Colonic mucosa (tissue), 4 donors: ENCODE measurements around the gene TAC4. TPM values are rescaled to one million over a fixed set of nuclear protein-coding genes. Genes with fewer than 3 reads are reported as not detected.

Source experiments
- DNase-seq: peaks from one replicate; pipeline ENCODE4 v3.0.0-alpha.2; 2020
- H3K27ac ChIP-seq: fragments of 200-600 bp; one replicate; pipeline ENCODE4 v1.8.0; 2021
- H3K27me3 ChIP-seq: fragments of 200-600 bp; one replicate; pipeline ENCODE4 v1.8.0; 2021
- H3K36me3 ChIP-seq: fragments of 200-600 bp; one replicate; pipeline ENCODE4 v1.8.0; 2021
- H3K4me1 ChIP-seq: fragments of 200-600 bp; one replicate; pipeline ENCODE4 v1.8.0; 2021; ENCODE audit warnings: mild to moderate bottlenecking
- H3K4me3 ChIP-seq: fragments of 200-600 bp; one replicate; pipeline ENCODE4 v1.8.0; 2021
- H3K9ac ChIP-seq, 2 donors: one replicate each; pipeline ENCODE4 v1.7.0; 2013; ENCODE audit warnings: control low read depth in 2 of 2, low read depth in 2 of 2, low read length in 2 of 2
- H3K9me3 ChIP-seq: fragments of 200-600 bp; one replicate; pipeline ENCODE4 v1.8.0; 2021
- intact Hi-C: fragments of 100-400 bp; cut with DNase I; formaldehyde crosslinking; loops from one replicate; pipeline ENCODE4 v1.14.1; 2022
- total RNA-seq, 2 donors: library from RNA; stranded (reverse); fragmentation: NEBNext Ultra II Directional in 1 of 2; extraction: Animal tissue kit (Norgen Biotek cat#: 25700) in 1 of 2; gene quantifications; one replicate each; pipeline ENCODE4 v1.2.1, GENCODE V29; 2021
- TF ChIP-seq, protein P1 (sequence below): fragments of 200-600 bp; IDR thresholded peaks from one replicate; pipeline ENCODE4 v1.8.0; 2022; ENCODE audit warnings: antibody characterized with exemption, mild to moderate bottlenecking
- donor health status: healthy.
- donor health status: DM: no; HTN: no; CAD: no.
- donor health status: DM: no; HTN: no; CAD: no.

Gene TAC4
- total RNA-seq, 2 donors from 2014 or later, result not detected

- no peak overlapping the region for H3K9ac ChIP-seq
- H3K9me3 ChIP-seq, result no peaks in the 10 kb centered on the region
- intact Hi-C loops, result no loop called here
- no peak for DNase-seq
- no peaks in the 10 kb centered on the region for H3K27me3 ChIP-seq
- no peaks in the 10 kb centered on the region for H3K36me3 ChIP-seq
- TF ChIP-seq, protein P1, sequence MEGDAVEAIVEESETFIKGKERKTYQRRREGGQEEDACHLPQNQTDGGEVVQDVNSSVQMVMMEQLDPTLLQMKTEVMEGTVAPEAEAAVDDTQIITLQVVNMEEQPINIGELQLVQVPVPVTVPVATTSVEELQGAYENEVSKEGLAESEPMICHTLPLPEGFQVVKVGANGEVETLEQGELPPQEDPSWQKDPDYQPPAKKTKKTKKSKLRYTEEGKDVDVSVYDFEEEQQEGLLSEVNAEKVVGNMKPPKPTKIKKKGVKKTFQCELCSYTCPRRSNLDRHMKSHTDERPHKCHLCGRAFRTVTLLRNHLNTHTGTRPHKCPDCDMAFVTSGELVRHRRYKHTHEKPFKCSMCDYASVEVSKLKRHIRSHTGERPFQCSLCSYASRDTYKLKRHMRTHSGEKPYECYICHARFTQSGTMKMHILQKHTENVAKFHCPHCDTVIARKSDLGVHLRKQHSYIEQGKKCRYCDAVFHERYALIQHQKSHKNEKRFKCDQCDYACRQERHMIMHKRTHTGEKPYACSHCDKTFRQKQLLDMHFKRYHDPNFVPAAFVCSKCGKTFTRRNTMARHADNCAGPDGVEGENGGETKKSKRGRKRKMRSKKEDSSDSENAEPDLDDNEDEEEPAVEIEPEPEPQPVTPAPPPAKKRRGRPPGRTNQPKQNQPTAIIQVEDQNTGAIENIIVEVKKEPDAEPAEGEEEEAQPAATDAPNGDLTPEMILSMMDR, result no peak
- H3K4me3 ChIP-seq, result no peak overlapping the region
- no peak overlapping the region for H3K27ac ChIP-seq
- no peaks in the 10 kb centered on the region for H3K4me1 ChIP-seq
Observed at GRCh38 chr17:49866882-49867413, 19.1 kb upstream of the TAC4 start.

GRCh38 chr17:49866019-49866380 is 18.1 kb upstream of the TAC4 start:
- H3K9me3 ChIP-seq, result no peaks in the 10 kb centered on the region
- intact Hi-C loops, result no loop called here
- TF ChIP-seq, protein P1, result no peak
- H3K4me1 ChIP-seq, result no peaks in the 10 kb centered on the region
- H3K27ac ChIP-seq, result no peak overlapping the region
- H3K4me3 ChIP-seq, result no peak overlapping the region
- no peaks in the 10 kb centered on the region for H3K36me3 ChIP-seq
- no peaks in the 10 kb centered on the region for H3K27me3 ChIP-seq
- H3K9ac ChIP-seq, result no peak overlapping the region
- no peak for DNase-seq

DNA sequence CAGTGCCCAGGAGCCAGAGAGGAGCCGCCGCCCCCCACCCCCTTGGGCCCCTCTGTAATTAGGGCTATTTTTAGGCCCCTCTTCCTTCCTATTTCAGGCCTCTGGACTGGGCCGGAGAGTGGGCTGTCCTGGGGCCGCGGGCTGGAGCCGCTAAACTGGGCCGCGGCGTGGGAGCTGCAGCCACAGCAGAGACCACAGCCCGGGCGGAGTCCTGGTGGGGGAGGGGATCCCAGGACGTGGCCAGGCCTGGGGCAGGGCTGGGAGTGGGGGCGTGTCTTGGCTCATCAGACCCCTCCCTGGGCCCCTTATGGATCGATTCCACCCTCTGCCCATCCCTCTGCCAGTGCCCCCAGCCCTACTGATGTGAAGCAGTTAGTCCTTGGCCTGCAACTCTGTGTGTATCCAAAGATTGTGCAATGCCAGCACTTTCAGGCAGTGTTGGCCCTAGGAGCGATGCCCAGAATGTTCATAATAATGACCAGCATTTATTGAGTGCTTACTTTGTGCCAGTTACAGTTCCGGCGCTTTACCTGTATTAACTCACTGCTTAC is 15.0 kb upstream of the TAC4 start:
- H3K4me1 ChIP-seq, result no peaks in the 10 kb centered on the region
- no peaks in the 10 kb centered on the region for H3K27me3 ChIP-seq
- no peaks in the 10 kb centered on the region for H3K9me3 ChIP-seq
- intact Hi-C loops, result no loop called here
- no peak overlapping the region for H3K4me3 ChIP-seq
- H3K36me3 ChIP-seq, result no peaks in the 10 kb centered on the region
- no peak overlapping the region for H3K9ac ChIP-seq
- H3K27ac ChIP-seq, result no peak overlapping the region
- no peak for DNase-seq
- TF ChIP-seq, protein P1, result no peak

DNA sequence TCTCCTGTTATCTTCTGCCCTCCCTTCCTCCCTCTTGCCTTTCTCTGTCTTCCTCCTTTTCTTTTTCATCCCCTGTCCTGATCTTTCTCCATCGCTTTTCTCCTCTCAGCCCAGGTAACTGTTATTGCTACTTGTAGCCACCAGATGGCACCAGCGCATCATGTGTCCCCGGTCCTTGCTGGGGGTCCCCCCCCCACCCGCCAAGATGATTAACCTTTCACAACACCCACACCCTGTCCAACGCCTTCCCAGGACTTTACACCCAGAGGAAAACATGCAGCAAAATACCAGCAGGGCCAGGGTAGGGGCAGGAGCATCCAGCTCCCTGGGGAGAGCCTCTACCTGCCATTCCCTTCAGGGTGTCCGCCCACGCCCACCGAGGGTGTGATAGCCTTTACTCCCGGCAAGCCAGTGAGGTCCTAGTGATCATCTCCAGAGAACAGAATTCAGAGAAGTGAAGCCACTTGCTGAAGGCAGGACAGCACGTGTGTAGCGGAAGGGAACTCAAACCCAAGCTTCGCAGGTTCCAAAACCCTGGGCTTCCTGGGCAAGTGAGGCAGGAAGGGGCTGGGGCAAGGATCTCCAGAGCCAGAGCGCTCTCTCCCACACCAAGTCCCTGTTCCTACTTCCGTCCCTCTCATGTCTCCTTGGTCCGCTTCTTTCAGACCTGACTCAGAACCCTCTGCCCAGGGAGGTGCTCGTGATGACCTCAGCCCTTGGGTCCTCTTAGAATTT is 13.4 kb upstream of the TAC4 start:
- intact Hi-C loops, result loop anchor here (2.0 kb wide), 1 partner anchor 137 kb away; no protein-coding TSS in a partner anchor
- no peaks in the 10 kb centered on the region for H3K27me3 ChIP-seq
- no peaks in the 10 kb centered on the region for H3K4me1 ChIP-seq
- TF ChIP-seq, protein P1, result peak; percentile 81
- no peak for DNase-seq
- no peak overlapping the region for H3K9ac ChIP-seq
- H3K27ac ChIP-seq, result no peak overlapping the region
- no peaks in the 10 kb centered on the region for H3K9me3 ChIP-seq
- no peak overlapping the region for H3K4me3 ChIP-seq
- no peaks in the 10 kb centered on the region for H3K36me3 ChIP-seq

GRCh38 chr17:49859991-49860953 is 12.4 kb upstream of the TAC4 start:
- Histone ChIP-seq H3K27me3 (no peaks in the 10 kb centered on the region), H3K27ac (no peak overlapping the region), H3K4me3 (no peak overlapping the region), H3K9me3 (no peaks in the 10 kb centered on the region), H3K4me1 (no peaks in the 10 kb centered on the region), H3K9ac (no peak overlapping the region), H3K36me3 (no peaks in the 10 kb centered on the region)
- TF ChIP-seq, protein P1, result no peak
- intact Hi-C loops, result loop anchor here (2.0 to 10.0 kb wide), 2 partner anchors 139 to 165 kb away; no protein-coding TSS in a partner anchor
- peak; percentile 37 for DNase-seq
